Hepatocyte (in vitro differentiated cells): ENCODE results near the gene SRRT. TPM values are rescaled to one million over a fixed set of nuclear protein-coding genes. Genes with fewer than 3 reads are reported as not detected.
A peak's percentile ranks its signal among the peaks of the same experiment; 100 is the strongest.

Source experiments
- DNase-seq: peaks from one replicate; pipeline ENCODE4 v3.0.0-alpha.2; 2016; ENCODE audit warnings: low spot score
- H2AFZ ChIP-seq: fragments of 200-600 bp; sonication (generic); 2 replicates; pipeline ENCODE4 v1.6.0; 2016; ENCODE audit warnings: antibody characterized with exemption, mild to moderate bottlenecking
- H3K27ac ChIP-seq: fragments of 200-600 bp; sonication (generic); 2 replicates; pipeline ENCODE4 v1.5.1; 2016; ENCODE audit warnings: mild to moderate bottlenecking
- H3K27me3 ChIP-seq: fragments of 200-600 bp; sonication (generic); 2 replicates; pipeline ENCODE4 v1.6.1; 2016
- H3K36me3 ChIP-seq: fragments of 200-600 bp; sonication (generic); replicated peaks from 2 replicates; pipeline ENCODE4 v1.5.1; 2016; ENCODE audit warnings: low read depth; ENCODE audit not compliant: insufficient read depth
- H3K4me1 ChIP-seq: fragments of 200-600 bp; sonication (generic); 2 replicates; pipeline ENCODE4 v1.5.1; 2016; ENCODE audit warnings: mild to moderate bottlenecking, moderate library complexity; ENCODE audit not compliant: insufficient read depth
- H3K4me2 ChIP-seq: fragments of 200-600 bp; sonication (generic); 2 replicates; pipeline ENCODE4 v1.6.0; 2016
- H3K4me3 ChIP-seq: fragments of 200-600 bp; sonication (generic); 2 replicates; pipeline ENCODE4 v1.5.1; 2016; ENCODE audit warnings: mild to moderate bottlenecking
- H3K79me2 ChIP-seq: fragments of 200-600 bp; sonication (generic); 2 replicates; pipeline ENCODE4 v1.6.0; 2017; ENCODE audit warnings: mild to moderate bottlenecking
- H3K9me2 ChIP-seq: fragments of 200-600 bp; sonication (generic); replicated peaks from 2 replicates; pipeline ENCODE4 v1.6.0; 2017; ENCODE audit warnings: mild to moderate bottlenecking; ENCODE audit not compliant: insufficient read depth
- H3K9me3 ChIP-seq: fragments of 200-600 bp; sonication (generic); 2 replicates; pipeline ENCODE4 v1.5.1; 2016; ENCODE audit warnings: low read depth, mild to moderate bottlenecking
- H4K20me1 ChIP-seq: fragments of 200-600 bp; sonication (generic); 2 replicates; pipeline ENCODE4 v1.6.0; 2016; ENCODE audit warnings: mild to moderate bottlenecking; ENCODE audit not compliant: insufficient read depth, poor library complexity, severe bottlenecking
- EZH2 ChIP-seq: fragments of 200-600 bp; sonication (generic); IDR thresholded peaks from 2 replicates; pipeline ENCODE4 v1.6.1; 2016; ENCODE audit warnings: antibody characterized with exemption, mild to moderate bottlenecking, borderline replicate concordance
- EZH2phosphoT487 ChIP-seq: fragments of 200-600 bp; sonication (generic); IDR thresholded peaks from one replicate; pipeline ENCODE4 v1.6.1; 2018; ENCODE audit warnings: antibody characterized with exemption, mild to moderate bottlenecking, low read depth, moderate library complexity; ENCODE audit not compliant: unreplicated experiment, severe bottlenecking
- WGBS: methylation state at CpG from one replicate; pipeline ENCODE4 v1.1.6; 2016; ENCODE audit warnings: low lambda C conversion rate; ENCODE audit errors: missing lambda C conversion rate; 5-methylcytosine and 5-hydroxymethylcytosine counted together
- polyA plus RNA-seq: library from polyadenylated mRNA; unstranded; fragments of >200 nt; fragmentation: Nextera tagmentation; extraction: Ambion mirVana; gene quantifications from 2 replicates; pipeline ENCODE4 v1.2.1, GENCODE V29; 2016
- total RNA-seq: library from RNA; depleted of rRNA; stranded (reverse); fragments of >200 nt; gene quantifications from 2 replicates; pipeline ENCODE4 v1.2.3, GENCODE V29; 2014
- TF ChIP-seq, protein P1 (sequence below): fragments of 200-600 bp; sonication (generic); IDR thresholded peaks from 2 replicates; pipeline ENCODE4 v1.5.1; 2016; ENCODE audit warnings: antibody characterized with exemption, mild to moderate bottlenecking; ENCODE audit not compliant: poor library complexity

The SRRT gene
- total and polyA plus RNA-seq, 2 experiments from 2014 or later = 49.1 to 91.7 TPM

DNA sequence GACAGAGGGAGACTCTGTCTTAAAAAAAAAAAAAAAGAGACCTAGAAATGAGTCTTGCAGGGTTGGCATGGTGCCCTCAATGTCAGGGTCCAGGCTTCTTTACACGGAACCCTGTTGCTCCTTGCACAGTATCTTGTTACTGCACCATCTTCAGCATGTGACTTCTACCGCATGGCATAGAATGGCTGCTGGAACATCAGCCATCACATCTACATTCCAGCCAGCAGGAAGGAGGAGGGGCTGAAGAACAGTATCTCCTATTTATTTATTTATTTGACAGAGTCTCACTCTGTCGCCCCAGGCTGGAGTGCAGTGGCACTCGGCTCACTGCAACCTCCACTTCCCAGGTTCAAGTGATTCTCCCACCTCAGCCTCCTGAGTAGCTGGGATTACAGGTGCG is 24.5 kb downstream of the SRRT start:
- H3K27me3 ChIP-seq = peaks cover 14% of the 10 kb centered on the region
- TF ChIP-seq, protein P1, sequence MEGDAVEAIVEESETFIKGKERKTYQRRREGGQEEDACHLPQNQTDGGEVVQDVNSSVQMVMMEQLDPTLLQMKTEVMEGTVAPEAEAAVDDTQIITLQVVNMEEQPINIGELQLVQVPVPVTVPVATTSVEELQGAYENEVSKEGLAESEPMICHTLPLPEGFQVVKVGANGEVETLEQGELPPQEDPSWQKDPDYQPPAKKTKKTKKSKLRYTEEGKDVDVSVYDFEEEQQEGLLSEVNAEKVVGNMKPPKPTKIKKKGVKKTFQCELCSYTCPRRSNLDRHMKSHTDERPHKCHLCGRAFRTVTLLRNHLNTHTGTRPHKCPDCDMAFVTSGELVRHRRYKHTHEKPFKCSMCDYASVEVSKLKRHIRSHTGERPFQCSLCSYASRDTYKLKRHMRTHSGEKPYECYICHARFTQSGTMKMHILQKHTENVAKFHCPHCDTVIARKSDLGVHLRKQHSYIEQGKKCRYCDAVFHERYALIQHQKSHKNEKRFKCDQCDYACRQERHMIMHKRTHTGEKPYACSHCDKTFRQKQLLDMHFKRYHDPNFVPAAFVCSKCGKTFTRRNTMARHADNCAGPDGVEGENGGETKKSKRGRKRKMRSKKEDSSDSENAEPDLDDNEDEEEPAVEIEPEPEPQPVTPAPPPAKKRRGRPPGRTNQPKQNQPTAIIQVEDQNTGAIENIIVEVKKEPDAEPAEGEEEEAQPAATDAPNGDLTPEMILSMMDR = no peak
- TF ChIP-seq EZH2phosphoT487 = no peak
- no peak for TF ChIP-seq EZH2
- H3K4me2 ChIP-seq = no peak overlapping the region
- H3K4me1 ChIP-seq = peaks cover 11% of the 10 kb centered on the region
- H3K9me3 ChIP-seq = no peaks in the 10 kb centered on the region
- H3K9me2 ChIP-seq = no peaks in the 10 kb centered on the region
- no peaks in the 10 kb centered on the region for H4K20me1 ChIP-seq
- WGBS = 96% methylated on average over 5 of the region's 5 CpGs
- H3K4me3 ChIP-seq = no peak overlapping the region
- no peak overlapping the region for H2AFZ ChIP-seq
- no peak for DNase-seq
- no peaks in the 10 kb centered on the region for H3K36me3 ChIP-seq
- no peaks in the 10 kb centered on the region for H3K79me2 ChIP-seq
- no peak overlapping the region for H3K27ac ChIP-seq

DNA sequence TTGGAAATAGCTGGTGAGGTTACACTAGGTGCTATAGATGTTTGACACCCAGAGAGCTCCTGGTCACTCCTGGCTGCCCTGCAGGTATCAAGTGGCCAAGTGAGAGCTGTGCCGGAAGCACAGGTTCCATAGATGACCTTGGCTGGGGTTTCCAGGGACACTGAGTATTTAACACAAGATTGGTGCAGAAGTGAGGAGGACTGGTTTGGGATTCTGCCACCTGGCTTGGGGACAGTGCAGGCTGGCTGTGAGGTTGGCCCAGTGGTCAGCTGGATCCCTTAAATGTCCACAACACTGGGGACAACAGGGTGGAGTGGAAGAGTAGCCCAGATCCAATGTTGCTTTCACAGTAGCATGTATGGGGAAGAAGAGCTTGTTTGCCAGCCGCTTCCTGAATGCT is 26.1 kb downstream of the SRRT start:
- no peak overlapping the region for H3K4me2 ChIP-seq
- no peaks in the 10 kb centered on the region for H4K20me1 ChIP-seq
- 89% methylated on average over 2 of the region's 2 CpGs for WGBS
- TF ChIP-seq EZH2phosphoT487 (no peak), EZH2 (no peak)
- TF ChIP-seq, protein P1 = no peak
- DNase-seq = no peak
- H3K79me2 ChIP-seq = no peaks in the 10 kb centered on the region
- H3K4me1 ChIP-seq = peaks cover 7% of the 10 kb centered on the region
- H3K27me3 ChIP-seq = peaks cover 7% of the 10 kb centered on the region
- H2AFZ ChIP-seq = no peak overlapping the region
- no peaks in the 10 kb centered on the region for H3K9me2 ChIP-seq
- no peaks in the 10 kb centered on the region for H3K9me3 ChIP-seq
- H3K27ac ChIP-seq = no peak overlapping the region
- no peaks in the 10 kb centered on the region for H3K36me3 ChIP-seq
- no peak overlapping the region for H3K4me3 ChIP-seq

DNA sequence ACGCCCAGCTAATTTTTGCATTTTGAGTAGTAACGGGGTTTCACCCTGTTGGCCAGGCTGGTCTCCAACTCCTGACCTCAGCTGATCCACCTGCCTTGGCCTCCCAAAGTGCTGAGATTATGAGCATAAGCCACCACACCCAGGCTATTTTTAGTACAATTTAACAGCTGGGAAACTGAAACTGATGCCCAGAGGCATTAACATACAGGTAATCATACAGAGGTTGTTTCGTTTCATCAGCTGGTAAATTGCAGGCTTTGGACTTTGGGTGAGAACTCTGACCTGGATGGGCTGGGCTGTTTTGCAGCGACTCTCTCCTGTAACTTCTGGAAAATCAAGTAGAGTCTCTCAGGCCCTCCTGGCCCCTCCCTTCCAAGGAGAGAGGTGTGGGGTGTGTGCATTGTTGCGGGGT is 27.0 kb downstream of the SRRT start:
- H3K9me3 ChIP-seq = no peaks in the 10 kb centered on the region
- no peaks in the 10 kb centered on the region for H3K36me3 ChIP-seq
- no peaks in the 10 kb centered on the region for H3K4me1 ChIP-seq
- H3K27ac ChIP-seq = peak overlapping the region; percentile 74
- H3K4me3 ChIP-seq = no peak overlapping the region
- no peak overlapping the region for H2AFZ ChIP-seq
- TF ChIP-seq, protein P1 = no peak
- TF ChIP-seq EZH2 (no peak), EZH2phosphoT487 (no peak)
- H4K20me1 ChIP-seq = no peaks in the 10 kb centered on the region
- WGBS = 51% methylated on average over 5 of the region's 5 CpGs
- DNase-seq = peak; percentile 70
- no peaks in the 10 kb centered on the region for H3K27me3 ChIP-seq
- H3K4me2 ChIP-seq = no peak overlapping the region
- no peaks in the 10 kb centered on the region for H3K9me2 ChIP-seq
- no peaks in the 10 kb centered on the region for H3K79me2 ChIP-seq

DNA sequence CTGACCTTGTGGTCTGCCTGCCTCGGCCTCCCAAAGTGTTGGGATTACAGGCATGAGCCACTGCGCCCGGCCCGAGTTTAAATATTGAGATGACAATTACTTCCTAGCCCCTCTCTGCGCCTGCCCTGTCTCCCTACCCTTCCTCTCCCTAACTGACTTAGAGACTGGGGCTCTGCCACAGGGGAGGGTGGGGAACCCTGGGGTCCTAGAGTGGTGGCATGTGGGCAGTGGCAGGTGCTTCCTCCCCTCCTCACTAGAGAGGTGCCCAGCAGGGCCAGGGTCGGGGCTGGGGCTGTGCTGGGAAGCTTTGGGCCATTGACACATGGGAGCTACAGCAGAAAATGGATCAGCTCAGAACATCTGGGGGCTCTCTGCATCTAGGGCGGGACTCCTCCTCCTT is 27.7 kb downstream of the SRRT start:
- Histone ChIP-seq H3K27me3 (no peaks in the 10 kb centered on the region), H3K27ac (peak overlapping the region; percentile 73), H3K79me2 (no peaks in the 10 kb centered on the region), H3K36me3 (no peaks in the 10 kb centered on the region), H3K9me3 (no peaks in the 10 kb centered on the region), H3K4me2 (no peak overlapping the region), H3K4me3 (no peak overlapping the region), H3K4me1 (no peaks in the 10 kb centered on the region), H4K20me1 (no peaks in the 10 kb centered on the region), H3K9me2 (no peaks in the 10 kb centered on the region), H2AFZ (no peak overlapping the region)
- DNase-seq = no peak
- 92% methylated on average over 7 of the region's 7 CpGs for WGBS
- TF ChIP-seq, protein P1 = no peak
- no peak for TF ChIP-seq EZH2phosphoT487
- TF ChIP-seq EZH2 = no peak
